ENCODE data around the gene FLOT2. TPM values are rescaled to one million over a fixed set of nuclear protein-coding genes. Genes with fewer than 3 reads are reported as not detected.

The FLOT2 gene
- total and polyA plus RNA-seq, 4 donors, result 34.9 to 138 (median 84.5) TPM

DNA sequence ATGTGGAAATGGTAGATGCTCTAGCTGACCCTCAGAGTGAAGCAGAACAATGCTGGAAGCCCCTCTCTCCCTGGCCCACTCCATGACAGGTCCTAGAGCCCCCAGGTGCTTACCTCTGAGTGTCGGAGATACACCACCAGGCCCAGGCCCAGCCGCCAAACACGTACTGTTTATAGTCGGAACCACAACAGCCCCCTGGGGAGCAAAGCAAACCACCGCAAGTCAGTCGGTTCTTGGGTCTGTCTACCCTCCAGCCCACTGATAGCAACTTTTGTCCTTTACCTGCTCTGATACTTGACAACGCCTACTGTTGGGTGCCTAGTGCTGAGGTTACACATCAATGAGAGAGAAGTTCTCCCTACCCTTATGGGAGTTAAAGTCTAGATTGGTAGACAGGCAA, 8.7 kb downstream of the FLOT2 start:
- no peaks in the 10 kb centered on the region for H3K27me3 ChIP-seq (ENCODE audit: control insufficient read depth, insufficient read depth, low read length)
- DNase-seq (ENCODE audit: low read depth in 4 of 6, low spot score in 6 of 6), result no peak
- H3K9me3 ChIP-seq (ENCODE audit: control insufficient read depth, insufficient read depth, low read length), result no peaks in the 10 kb centered on the region
- 85% methylated on average over 3 of the region's 7 CpGs for WGBS (ENCODE audit: insufficient coverage)
- H3K36me3 ChIP-seq (ENCODE audit: control insufficient read depth, insufficient read depth, low read length), result peaks cover 70% of the 10 kb centered on the region
- no peak overlapping the region for H3K4me3 ChIP-seq (ENCODE audit: low read depth, low read length)
- H3K4me1 ChIP-seq (ENCODE audit: control insufficient read depth, insufficient read depth, low read length), result peaks cover 6% of the 10 kb centered on the region
- no peak overlapping the region for H3K27ac ChIP-seq (ENCODE audit: low read depth, low read length)

DNA sequence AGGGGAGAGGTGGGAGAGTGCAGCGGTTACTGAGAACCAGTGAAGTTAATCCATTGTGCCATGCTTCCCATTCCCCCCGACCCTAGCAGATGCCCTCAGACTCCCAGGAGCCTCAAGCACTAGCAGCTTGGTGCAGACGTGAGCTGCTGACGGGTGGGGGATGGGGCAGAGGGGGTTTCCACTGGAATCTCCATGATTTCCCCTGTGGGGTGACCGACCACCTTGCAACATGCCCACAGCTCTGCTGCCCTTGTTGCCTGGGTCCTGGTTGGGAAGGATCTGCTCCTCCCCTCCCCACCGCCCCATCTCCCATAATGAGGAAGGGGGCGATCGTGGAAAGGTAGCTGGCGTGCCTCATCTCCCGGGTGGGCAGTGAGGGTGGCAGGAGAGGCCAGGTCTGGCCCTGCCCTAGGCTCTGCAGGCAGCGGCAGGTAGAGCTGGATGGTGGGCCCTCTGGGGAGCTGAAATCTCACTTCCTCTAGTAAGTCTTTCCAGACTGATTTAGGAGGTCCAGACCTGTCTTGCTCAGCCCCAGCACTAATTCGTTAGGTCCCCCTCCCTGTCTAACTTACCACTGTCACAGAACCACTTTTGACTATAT, 9.6 kb downstream of the FLOT2 start:
- no peaks in the 10 kb centered on the region for H3K27me3 ChIP-seq (ENCODE audit: control insufficient read depth, insufficient read depth, low read length)
- WGBS (ENCODE audit: insufficient coverage), result 93% methylated on average over 4 of the region's 12 CpGs

DNA sequence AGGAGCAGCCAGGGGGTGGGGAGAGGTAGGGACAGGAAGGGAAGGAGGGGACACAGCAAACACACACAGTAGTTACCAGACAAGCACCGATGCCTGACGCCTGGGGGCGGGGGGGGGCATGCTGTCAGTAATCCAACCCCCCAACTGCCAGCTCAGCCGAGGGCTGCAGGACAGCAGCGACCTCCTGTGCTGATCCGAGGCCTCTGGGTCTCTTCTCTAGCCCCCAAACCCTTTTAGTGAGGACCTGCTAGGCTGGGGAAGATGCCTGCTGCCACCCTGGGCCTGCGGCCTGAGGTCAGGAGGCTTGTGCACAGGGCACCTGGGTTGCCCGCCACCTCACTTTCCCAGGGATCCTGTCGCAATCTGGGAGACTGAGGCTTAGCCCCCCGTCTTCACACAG, 11.6 kb downstream of the FLOT2 start:
- no peak for DNase-seq (ENCODE audit: low read depth in 4 of 6, low spot score in 6 of 6)
- Histone ChIP-seq H3K27me3 (ENCODE audit: control insufficient read depth, insufficient read depth, low read length) (no peaks in the 10 kb centered on the region), H3K4me3 (ENCODE audit: low read depth, low read length) (no peak overlapping the region), H3K9me3 (ENCODE audit: control insufficient read depth, insufficient read depth, low read length) (no peaks in the 10 kb centered on the region), H3K4me1 (ENCODE audit: control insufficient read depth, insufficient read depth, low read length) (no peaks in the 10 kb centered on the region), H3K27ac (ENCODE audit: low read depth, low read length) (no peak overlapping the region), H3K36me3 (ENCODE audit: control insufficient read depth, insufficient read depth, low read length) (peaks cover 79% of the 10 kb centered on the region)
- 82% methylated on average over 9 of the region's 10 CpGs for WGBS (ENCODE audit: insufficient coverage)

More for the DNA sequence above, 9.6 kb downstream of the FLOT2 start:
- Histone ChIP-seq H3K4me3 (ENCODE audit: low read depth, low read length) (no peak overlapping the region), H3K9me3 (ENCODE audit: control insufficient read depth, insufficient read depth, low read length) (no peaks in the 10 kb centered on the region), H3K27ac (ENCODE audit: low read depth, low read length) (no peak overlapping the region), H3K36me3 (ENCODE audit: control insufficient read depth, insufficient read depth, low read length) (peaks cover 72% of the 10 kb centered on the region), H3K4me1 (ENCODE audit: control insufficient read depth, insufficient read depth, low read length) (peaks cover 3% of the 10 kb centered on the region)
- DNase-seq (ENCODE audit: low read depth in 4 of 6, low spot score in 6 of 6), result no peak

DNA sequence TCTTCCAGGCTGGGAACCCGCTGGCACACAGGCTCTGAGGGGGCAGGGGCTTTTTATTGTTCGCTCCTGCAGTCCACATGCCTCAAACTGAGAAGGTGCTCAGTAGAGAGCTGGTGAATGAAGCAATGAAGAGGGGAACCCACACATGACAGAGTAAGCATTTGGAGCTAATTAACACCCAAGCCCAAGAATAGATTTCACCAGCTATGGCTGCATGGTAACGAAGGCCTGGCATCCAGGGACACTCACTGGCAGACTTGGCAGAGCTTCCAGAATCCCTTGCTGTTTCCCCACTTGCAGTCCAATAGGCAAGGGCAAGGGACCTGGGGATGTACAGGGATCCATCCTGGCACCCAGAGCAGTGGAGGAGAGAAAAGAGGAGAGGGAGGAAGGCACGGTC, 12.2 kb downstream of the FLOT2 start:
- WGBS (ENCODE audit: insufficient coverage), result 85% methylated on average over 4 of the region's 4 CpGs
- H3K36me3 ChIP-seq (ENCODE audit: control insufficient read depth, insufficient read depth, low read length), result peaks cover 82% of the 10 kb centered on the region
- no peaks in the 10 kb centered on the region for H3K4me1 ChIP-seq (ENCODE audit: control insufficient read depth, insufficient read depth, low read length)
- H3K27me3 ChIP-seq (ENCODE audit: control insufficient read depth, insufficient read depth, low read length), result no peaks in the 10 kb centered on the region
- H3K4me3 ChIP-seq (ENCODE audit: low read depth, low read length), result no peak overlapping the region
- no peaks in the 10 kb centered on the region for H3K9me3 ChIP-seq (ENCODE audit: control insufficient read depth, insufficient read depth, low read length)
- no peak for DNase-seq (ENCODE audit: low read depth in 4 of 6, low spot score in 6 of 6)
- no peak overlapping the region for H3K27ac ChIP-seq (ENCODE audit: low read depth, low read length)

DNA sequence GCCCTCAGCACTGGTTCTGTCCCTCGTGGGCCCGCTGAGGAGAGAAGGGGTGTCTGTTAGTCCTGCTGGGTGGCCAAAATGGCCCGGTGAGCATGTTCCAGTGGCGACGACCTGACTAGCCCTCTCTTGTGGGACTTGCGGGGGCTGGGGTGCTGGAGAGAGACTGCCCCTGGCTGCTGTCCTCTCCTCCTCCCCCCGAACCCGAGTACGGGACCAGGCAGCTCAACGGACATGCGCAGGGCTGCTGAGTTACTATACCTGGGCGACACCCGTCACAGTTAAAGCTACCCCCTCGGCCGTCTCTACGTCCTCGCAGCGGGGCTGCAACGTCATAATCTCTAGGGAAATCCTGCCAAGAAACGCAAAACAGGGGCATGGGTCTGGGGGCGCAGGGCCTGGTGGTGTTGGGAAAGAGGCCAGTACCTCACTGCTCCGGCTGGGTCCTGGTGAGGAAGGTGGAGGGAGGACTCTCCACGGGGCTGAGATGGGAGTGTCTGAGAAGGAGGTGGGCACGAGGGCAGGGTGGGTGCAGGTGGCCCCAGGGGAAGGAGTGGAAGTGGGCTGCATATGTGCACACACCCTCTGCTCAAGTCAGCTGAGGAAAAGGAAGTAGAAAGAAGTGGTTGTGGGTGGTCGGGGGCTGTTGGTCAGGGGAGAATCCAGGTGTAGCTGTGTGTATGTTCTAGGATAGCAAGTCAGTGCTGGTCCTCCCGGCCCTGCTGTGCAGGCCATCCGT, 13.4 kb downstream of the FLOT2 start:
- Histone ChIP-seq H3K36me3 (ENCODE audit: control insufficient read depth, insufficient read depth, low read length) (peaks cover 94% of the 10 kb centered on the region), H3K27ac (ENCODE audit: low read depth, low read length) (no peak overlapping the region), H3K9me3 (ENCODE audit: control insufficient read depth, insufficient read depth, low read length) (no peaks in the 10 kb centered on the region), H3K27me3 (ENCODE audit: control insufficient read depth, insufficient read depth, low read length) (no peaks in the 10 kb centered on the region), H3K4me3 (ENCODE audit: low read depth, low read length) (no peak overlapping the region), H3K4me1 (ENCODE audit: control insufficient read depth, insufficient read depth, low read length) (no peaks in the 10 kb centered on the region)
- WGBS (ENCODE audit: insufficient coverage), result 91% methylated on average over 27 of the region's 27 CpGs
- no peak for DNase-seq (ENCODE audit: low read depth in 4 of 6, low spot score in 6 of 6)

DNA sequence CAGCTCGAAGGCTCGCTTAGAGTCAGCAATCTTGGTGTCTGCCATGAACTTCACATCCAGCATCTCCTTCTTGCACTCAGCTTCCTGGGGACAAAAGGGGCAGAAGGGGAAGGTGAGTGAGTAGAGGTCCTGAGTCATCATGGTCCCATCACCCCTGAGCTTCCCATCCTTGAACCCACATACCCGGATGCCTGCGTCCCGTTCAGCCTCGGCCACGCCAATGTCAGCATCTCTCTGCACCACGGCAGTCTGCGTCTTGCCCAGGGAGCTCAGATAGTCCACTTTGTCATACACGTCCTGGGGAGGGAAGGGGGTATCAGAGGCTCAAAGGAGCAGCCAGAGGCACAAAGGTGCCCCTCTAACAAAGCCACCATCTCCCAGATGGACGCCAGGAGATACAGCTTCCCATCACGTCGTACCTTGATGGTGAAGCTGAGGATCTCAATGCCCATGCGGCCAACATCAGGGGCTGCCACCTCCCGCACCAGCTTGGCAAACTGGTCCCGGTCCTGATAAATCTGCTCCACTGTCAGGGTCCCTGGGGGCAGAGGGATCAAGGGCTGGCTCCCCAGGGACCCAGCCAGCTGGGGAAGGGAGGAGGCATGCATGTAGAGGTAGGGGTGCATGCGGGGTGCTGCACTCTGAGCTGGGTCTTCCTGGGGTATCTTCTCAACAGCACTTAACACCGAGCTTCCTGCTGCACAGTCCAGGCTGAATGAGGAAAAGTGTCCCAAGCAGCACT, 15.2 kb downstream of the FLOT2 start:
- WGBS (ENCODE audit: insufficient coverage), result 95% methylated on average over 7 of the region's 18 CpGs
- H3K27ac ChIP-seq (ENCODE audit: low read depth, low read length), result no peak overlapping the region
- H3K27me3 ChIP-seq (ENCODE audit: control insufficient read depth, insufficient read depth, low read length), result no peaks in the 10 kb centered on the region
- no peak for DNase-seq (ENCODE audit: low read depth in 4 of 6, low spot score in 6 of 6)
- H3K9me3 ChIP-seq (ENCODE audit: control insufficient read depth, insufficient read depth, low read length), result no peaks in the 10 kb centered on the region
- no peak overlapping the region for H3K4me3 ChIP-seq (ENCODE audit: low read depth, low read length)
- no peaks in the 10 kb centered on the region for H3K4me1 ChIP-seq (ENCODE audit: control insufficient read depth, insufficient read depth, low read length)
- peaks cover 86% of the 10 kb centered on the region for H3K36me3 ChIP-seq (ENCODE audit: control insufficient read depth, insufficient read depth, low read length)

DNA sequence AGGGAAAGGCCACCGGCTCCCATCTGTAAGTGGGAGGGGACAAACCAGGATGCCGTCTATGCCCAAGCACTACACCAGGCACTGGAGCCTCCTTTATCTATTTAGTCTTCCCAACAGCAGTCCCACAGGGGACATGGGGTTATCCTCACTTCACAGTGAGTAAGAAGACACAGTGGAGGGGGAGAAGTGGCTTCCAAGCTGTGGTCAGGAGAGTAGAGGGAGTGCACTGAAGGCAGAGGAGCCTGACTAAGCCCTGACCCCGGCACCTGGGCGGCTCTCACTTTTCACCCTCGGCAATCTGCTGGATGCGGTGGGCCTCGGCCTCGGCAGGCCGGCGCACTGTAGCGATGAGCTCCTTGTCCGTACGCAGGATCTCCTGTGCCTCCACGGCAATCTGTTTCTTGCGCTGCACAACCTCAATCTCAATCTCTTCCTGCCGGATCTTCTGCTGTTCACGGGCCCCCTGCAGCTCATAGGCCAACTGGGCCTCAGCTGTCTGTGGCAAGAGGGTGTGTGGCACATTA, 15.9 kb downstream of the FLOT2 start:
- Histone ChIP-seq H3K27me3 (ENCODE audit: control insufficient read depth, insufficient read depth, low read length) (no peaks in the 10 kb centered on the region), H3K36me3 (ENCODE audit: control insufficient read depth, insufficient read depth, low read length) (peaks cover 79% of the 10 kb centered on the region), H3K4me1 (ENCODE audit: control insufficient read depth, insufficient read depth, low read length) (no peaks in the 10 kb centered on the region), H3K9me3 (ENCODE audit: control insufficient read depth, insufficient read depth, low read length) (no peaks in the 10 kb centered on the region), H3K4me3 (ENCODE audit: low read depth, low read length) (no peak overlapping the region), H3K27ac (ENCODE audit: low read depth, low read length) (no peak overlapping the region)
- 95% methylated on average over 12 of the region's 17 CpGs for WGBS (ENCODE audit: insufficient coverage)
- no peak for DNase-seq (ENCODE audit: low read depth in 4 of 6, low spot score in 6 of 6)

DNA sequence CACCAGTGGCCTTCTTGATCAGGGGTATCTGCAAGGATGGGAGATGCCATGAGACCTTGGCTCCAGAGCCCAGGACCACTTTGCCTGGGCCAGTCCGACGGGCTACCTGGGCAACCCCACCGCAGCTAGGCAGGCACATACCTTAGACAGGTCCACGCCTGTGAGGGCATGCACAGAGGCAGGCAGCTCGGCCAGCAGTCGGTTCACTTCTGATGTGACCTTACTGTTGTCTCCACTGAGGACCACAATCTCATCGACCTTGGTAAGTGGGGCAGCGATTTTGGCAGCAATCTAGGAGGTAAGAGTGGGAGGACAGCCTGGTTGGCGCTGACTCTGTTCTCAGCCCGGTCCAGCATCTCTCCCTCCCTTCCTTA, 17.0 kb downstream of the FLOT2 start:
- no peaks in the 10 kb centered on the region for H3K4me1 ChIP-seq (ENCODE audit: control insufficient read depth, insufficient read depth, low read length)
- H3K4me3 ChIP-seq (ENCODE audit: low read depth, low read length), result no peak overlapping the region
- H3K27me3 ChIP-seq (ENCODE audit: control insufficient read depth, insufficient read depth, low read length), result no peaks in the 10 kb centered on the region
- H3K36me3 ChIP-seq (ENCODE audit: control insufficient read depth, insufficient read depth, low read length), result peaks cover 68% of the 10 kb centered on the region
- no peaks in the 10 kb centered on the region for H3K9me3 ChIP-seq (ENCODE audit: control insufficient read depth, insufficient read depth, low read length)
- 97% methylated on average over 8 of the region's 10 CpGs for WGBS (ENCODE audit: insufficient coverage)
- DNase-seq (ENCODE audit: low read depth in 4 of 6, low spot score in 6 of 6), result no peak
- no peak overlapping the region for H3K27ac ChIP-seq (ENCODE audit: low read depth, low read length)

DNA sequence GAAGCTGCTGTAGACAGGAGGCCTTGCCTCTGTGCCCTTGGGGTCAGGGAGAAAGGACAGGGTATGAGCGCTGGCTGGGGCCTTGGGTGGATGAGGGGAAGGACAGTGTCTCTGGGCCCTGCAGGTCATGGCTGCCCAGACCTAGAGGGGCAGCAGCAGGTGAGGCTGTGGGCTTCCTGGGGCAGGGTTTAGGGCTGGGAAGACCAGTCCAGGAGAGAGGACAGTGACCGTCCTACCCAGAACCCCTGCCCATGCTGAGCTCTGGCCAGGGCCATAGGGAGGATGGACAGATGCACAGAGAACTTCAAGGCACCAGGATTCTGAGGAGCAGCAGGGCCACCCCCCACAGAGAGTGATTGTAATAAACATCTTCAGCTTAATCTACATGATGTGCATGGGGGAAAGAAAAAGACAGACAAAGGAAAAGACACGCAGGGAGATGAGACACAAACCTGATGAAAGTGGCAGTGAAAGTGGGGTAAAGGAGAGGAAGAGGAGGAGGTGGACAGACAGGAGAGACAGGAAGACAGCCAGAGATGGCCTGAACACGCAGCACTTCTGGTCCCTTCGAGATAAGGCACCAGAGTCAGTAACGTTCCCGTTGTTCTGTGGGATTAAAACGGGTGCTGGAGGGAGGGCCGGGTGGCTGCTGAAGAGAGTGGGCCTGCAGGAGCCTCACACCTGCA, 17.5 kb downstream of the FLOT2 start:
- Histone ChIP-seq H3K36me3 (ENCODE audit: control insufficient read depth, insufficient read depth, low read length) (peaks cover 63% of the 10 kb centered on the region), H3K4me1 (ENCODE audit: control insufficient read depth, insufficient read depth, low read length) (no peaks in the 10 kb centered on the region), H3K27me3 (ENCODE audit: control insufficient read depth, insufficient read depth, low read length) (no peaks in the 10 kb centered on the region), H3K4me3 (ENCODE audit: low read depth, low read length) (no peak overlapping the region), H3K9me3 (ENCODE audit: control insufficient read depth, insufficient read depth, low read length) (no peaks in the 10 kb centered on the region), H3K27ac (ENCODE audit: low read depth, low read length) (no peak overlapping the region)
- WGBS (ENCODE audit: insufficient coverage), result 86% methylated on average over 9 of the region's 9 CpGs
- DNase-seq (ENCODE audit: low read depth in 4 of 6, low spot score in 6 of 6), result no peak
